ACC112 (cell line): ENCODE results near the gene ING1.

ENCODE experiments used
- H2AFZ ChIP-seq: fragments of 200-600 bp; sonication (generic); one replicate; pipeline ENCODE4 v1.6.0; 2017; ENCODE audit warnings: antibody characterized with exemption, low read length; ENCODE audit not compliant: unreplicated experiment
- H3K27ac ChIP-seq: fragments of 200-600 bp; sonication (generic); 2 replicates; pipeline ENCODE4 v1.5.1; 2014; ENCODE audit warnings: low read depth, mild to moderate bottlenecking, antibody characterized with exemption, low read length, moderate library complexity
- H3K27me3 ChIP-seq: fragments of 200-600 bp; sonication (generic); 2 replicates; pipeline ENCODE4 v1.6.1; 2014; ENCODE audit warnings: mild to moderate bottlenecking, antibody characterized with exemption, low read length, moderate library complexity, mixed read lengths; ENCODE audit not compliant: insufficient read depth
- H3K36me3 ChIP-seq: fragments of 200-600 bp; sonication (generic); 2 replicates; pipeline ENCODE4 v1.6.1; 2016; ENCODE audit warnings: mild to moderate bottlenecking, antibody characterized with exemption, low read length, moderate library complexity, mixed read lengths; ENCODE audit not compliant: insufficient read depth
- H3K4me1 ChIP-seq: fragments of 200-600 bp; sonication (generic); one replicate; pipeline ENCODE4 v1.6.1; 2016; ENCODE audit warnings: low read length, mixed read lengths; ENCODE audit not compliant: insufficient read depth, unreplicated experiment, control insufficient read depth
- H3K4me3 ChIP-seq: fragments of 200-600 bp; sonication (generic); 2 replicates; pipeline ENCODE4 v1.5.1; 2014; ENCODE audit warnings: mild to moderate bottlenecking, low read depth, low read length
- H3K79me2 ChIP-seq: fragments of 200-600 bp; sonication (generic); one replicate; pipeline ENCODE4 v1.6.0; 2016; ENCODE audit warnings: low read length; ENCODE audit not compliant: control insufficient read depth, unreplicated experiment, insufficient read depth

Gene ING1

DNA sequence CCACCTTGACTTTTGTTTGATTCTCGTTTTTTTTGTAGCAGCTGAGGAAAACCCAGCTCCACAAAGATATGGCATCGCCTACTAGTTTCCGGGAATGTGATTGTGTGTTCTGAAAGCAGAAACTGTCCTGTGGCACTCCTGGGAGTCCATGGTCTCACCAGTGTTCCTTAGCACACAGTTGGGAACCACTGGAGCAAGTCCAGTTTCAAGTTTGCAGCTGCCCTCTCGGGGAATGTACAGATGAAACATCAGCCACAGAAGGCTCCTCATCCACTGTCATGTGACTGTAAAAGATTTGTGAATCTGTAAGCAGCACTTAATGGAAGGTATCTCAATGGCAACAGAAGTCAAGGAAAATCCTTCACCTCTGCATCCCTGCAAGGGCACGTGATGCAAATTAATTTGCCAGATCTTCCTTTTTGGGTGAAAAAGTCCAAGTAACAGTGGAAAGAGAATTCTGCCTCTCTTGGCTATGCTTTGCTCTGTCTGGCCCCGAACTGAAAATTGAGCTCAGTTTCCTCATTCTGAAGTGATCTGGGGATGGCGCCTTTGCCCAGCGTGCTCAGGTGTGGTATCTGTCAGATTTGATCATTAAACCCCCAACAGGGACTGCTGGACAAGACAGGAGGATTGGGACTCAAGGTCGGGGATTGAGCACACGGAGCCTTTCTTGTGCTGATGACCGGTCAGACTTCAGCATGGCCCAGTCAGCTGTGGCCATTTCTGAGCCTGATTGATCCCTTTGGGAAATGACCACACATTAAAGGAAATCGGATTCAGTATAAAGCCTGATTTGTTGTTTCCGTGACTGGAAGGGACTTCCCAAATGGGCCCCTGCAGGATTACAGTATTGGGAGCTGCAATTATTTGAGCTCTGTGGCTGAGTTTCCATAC is 58.8 kb downstream of the ING1 start:
- Histone ChIP-seq H3K4me1 (no peaks in the 10 kb centered on the region), H3K4me3 (no peak overlapping the region), H2AFZ (no peak overlapping the region), H3K36me3 (no peaks in the 10 kb centered on the region), H3K79me2 (no peaks in the 10 kb centered on the region), H3K27me3 (peaks cover 60% of the 10 kb centered on the region), H3K27ac (no peak overlapping the region)
